Measurements from ENCODE around the gene NBL1. TPM values are rescaled to one million over a fixed set of nuclear protein-coding genes. Genes with fewer than 3 reads are reported as not detected.

Gene NBL1, protein sequence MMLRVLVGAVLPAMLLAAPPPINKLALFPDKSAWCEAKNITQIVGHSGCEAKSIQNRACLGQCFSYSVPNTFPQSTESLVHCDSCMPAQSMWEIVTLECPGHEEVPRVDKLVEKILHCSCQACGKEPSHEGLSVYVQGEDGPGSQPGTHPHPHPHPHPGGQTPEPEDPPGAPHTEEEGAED
- total RNA-seq (2014; rRNA removed; shearing (Covaris generic)), result 221 and 222 TPM in 2 replicates

DNA sequence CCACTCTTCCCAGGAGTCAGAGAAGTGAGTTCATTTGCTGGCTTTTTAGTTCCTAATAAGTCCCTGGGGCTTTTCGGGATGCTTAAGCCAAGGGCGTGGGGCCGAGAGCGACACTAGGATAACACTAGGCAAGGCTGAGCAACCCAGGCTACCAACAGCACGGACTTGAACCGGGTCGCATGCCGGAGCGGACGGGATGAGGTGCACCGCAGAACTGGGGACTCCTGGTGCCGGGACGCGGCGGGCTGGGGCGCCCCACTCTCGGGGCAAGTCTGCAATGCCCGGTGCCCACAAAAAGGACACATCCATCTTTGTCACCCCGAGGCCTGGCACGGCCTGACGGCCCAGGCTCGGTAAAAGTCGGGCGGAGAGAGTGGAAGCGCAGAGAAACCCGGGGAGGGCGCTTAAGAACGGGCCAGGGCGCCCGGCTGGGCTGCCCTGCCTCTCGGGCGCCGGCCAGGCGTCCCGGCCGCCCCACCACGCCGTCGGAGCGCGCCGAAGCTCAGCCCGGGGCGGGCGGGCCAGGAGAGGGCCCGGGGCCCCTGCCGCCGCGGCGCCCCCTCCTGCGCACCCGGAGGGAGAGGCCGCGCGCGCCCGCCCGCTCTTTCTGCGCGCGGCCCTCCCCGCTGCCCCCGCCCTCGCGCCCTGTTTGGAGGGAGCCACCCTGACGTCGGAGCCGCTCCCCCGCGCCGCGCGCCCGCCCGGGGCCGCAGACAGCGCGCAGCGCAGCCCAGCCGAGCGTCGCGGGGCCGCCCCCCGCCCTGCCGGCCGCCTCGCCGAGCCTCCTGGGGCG is at the start of gene NBL1:
Gene NBL1 (plus strand): TSS at position 710 of the 793 bp plus-strand sequence. CDS start 10,720 bp downstream, outside the sequence.
- peak; percentile 82 for DNase-seq (ENCODE audit: low read depth)

GRCh38 chr1:19596065-19596713 is 47.9 kb upstream of the NBL1 start:
- no peak for DNase-seq (ENCODE audit: low read depth)

GRCh38 chr1:19596714-19597495 is 47.2 kb upstream of the NBL1 start:
- DNase-seq (ENCODE audit: low read depth), result peak; percentile 98

- DNase-seq (ENCODE audit: low read depth), result peak; percentile 43
Observed at GRCh38 chr1:19597496-19598309, 46.4 kb upstream of the NBL1 start.

- no peak for DNase-seq (ENCODE audit: low read depth)
Observed at GRCh38 chr1:19599810-19600209, 44.3 kb upstream of the NBL1 start.

GRCh38 chr1:19602486-19602885 is 41.6 kb upstream of the NBL1 start:
- DNase-seq (ENCODE audit: low read depth), result no peak

DNA sequence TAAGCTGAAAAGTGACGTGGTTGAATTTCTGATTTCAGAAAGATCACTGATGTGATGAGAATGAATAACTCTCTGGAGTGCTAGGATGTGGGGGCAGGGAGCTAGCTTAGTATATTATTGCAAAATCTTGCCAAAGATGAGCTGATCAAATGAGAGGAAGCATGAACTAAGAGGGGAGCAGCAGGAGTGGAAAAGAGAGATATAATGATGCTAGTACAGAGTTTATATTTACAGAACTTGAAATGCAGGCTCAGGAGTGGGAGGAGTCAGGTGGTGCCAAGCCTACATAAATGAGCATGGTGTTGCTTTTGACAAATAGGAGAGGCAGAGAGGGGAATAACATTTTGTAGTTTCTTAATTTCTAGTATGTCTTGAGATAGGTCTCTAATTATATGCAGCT is 38.1 kb upstream of the NBL1 start:
- DNase-seq (ENCODE audit: low read depth), result no peak

- DNase-seq (ENCODE audit: low read depth), result peak; percentile 34
Observed at GRCh38 chr1:19606817-19607642, 37.1 kb upstream of the NBL1 start.

- no peak for DNase-seq (ENCODE audit: low read depth)
Observed at GRCh38 chr1:19608232-19608631, 35.9 kb upstream of the NBL1 start.

DNA sequence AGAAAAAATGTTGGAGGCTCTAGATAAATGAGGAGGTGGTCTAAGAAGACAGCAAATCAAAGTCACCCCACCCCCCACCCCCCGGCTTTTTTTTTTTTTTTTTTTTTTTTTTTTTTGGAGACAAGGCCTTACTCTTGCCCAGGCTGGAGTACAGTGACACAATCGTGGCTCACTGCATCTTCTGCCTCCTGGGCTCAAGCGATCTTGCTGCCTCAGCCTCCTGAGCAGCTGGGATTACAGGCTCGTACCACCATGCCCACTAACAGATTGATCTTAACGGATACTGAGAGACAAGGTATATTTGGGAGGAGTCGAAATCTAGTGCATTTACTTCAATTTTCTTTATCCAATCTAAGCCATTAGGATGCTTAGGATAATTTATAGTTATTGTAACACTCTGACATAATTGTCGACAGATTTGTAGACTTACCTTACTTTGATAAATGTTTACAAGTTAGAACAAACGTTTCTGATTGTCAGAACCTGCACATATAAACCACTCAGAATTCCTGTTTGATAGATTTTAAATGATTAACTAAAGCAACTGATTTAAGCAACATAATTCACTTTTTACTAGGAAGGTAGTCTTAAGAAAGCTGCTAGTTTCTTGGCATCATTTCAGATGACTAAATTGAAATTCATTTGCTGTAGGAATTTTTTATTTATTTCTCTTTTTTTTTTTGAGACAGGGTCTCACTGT is 33.7 kb upstream of the NBL1 start:
- no peak for DNase-seq (ENCODE audit: low read depth)

GRCh38 chr1:19612530-19612929 is 31.6 kb upstream of the NBL1 start:
- DNase-seq (ENCODE audit: low read depth), result no peak

GRCh38 chr1:19613171-19613703 is 30.9 kb upstream of the NBL1 start:
- DNase-seq (ENCODE audit: low read depth), result no peak

- no peak for DNase-seq (ENCODE audit: low read depth)
Observed at GRCh38 chr1:19615438-19615837, 28.7 kb upstream of the NBL1 start.

DNA sequence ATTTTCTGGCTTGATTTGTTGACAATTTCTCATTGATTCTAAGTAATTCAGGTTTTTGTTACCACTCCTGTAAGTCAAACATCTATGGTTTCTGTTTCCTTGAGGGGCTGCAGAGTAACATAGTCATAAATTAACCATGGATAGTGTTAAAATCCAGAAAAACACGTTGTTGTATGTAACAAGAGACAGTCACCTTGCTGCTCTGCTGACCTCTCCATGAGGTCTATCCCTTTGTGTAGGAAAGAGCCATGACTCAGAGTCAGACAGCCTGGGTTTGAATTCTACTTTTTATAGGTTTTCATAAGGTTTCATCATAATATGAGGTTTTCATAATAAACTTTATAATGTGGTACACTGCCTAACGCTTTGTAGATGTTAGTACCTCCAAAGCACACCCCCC is 27.6 kb upstream of the NBL1 start:
- no peak for DNase-seq (ENCODE audit: low read depth)

GRCh38 chr1:19617376-19617775 is 26.7 kb upstream of the NBL1 start:
- DNase-seq (ENCODE audit: low read depth), result no peak

DNA sequence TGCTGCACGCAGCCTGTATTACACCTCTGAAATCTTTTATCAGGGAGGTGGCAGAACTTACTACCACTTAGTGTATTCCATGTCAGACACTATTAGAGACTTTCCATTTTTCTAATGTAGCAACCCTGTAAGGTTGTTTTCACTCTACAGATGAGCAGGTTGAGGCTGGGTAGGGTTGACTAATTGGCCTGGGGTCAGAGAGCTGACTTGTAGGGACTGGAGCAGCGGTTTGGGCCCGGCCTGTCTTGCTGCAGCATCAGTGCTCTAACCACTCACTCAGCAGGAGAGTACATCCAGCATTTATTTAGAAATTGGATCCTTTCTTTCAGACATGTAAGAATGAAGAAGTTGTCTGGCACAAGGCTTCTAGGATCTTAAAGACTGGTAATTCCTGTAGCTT is 25.7 kb upstream of the NBL1 start:
- no peak for DNase-seq (ENCODE audit: low read depth)

DNA sequence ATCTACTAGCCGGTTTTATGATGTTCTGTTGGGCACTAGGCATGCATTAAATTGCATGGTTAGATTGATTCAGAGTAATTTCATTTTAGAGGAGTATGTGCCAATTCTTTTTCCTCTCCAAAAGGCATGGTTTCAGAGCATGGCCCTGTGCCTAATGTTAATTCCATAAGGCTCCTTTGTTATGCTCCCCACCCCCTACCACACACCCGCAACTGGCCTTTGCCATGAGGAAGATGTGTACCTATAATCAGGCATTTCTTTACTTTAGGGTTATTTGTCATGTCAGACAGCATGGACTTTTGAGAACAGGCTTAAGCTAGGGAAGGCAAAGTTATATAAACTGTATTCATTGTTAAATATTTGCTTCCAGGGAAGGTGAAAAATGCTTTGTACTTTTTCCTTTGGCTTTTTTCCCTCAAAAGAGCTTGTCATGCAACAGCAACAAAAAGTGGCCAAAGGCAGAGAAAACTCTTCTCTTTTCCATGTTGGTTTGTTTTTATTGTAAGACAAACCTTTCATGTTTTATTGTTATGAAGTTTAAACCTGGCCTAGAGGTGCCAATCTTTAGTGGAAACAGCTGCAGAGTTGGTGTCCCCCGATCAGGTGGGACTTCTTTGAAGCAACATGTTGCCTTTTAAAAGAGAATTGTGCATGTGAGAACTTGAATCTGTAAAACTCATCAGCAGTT is 24.3 kb upstream of the NBL1 start:
- DNase-seq (ENCODE audit: low read depth), result no peak

DNA sequence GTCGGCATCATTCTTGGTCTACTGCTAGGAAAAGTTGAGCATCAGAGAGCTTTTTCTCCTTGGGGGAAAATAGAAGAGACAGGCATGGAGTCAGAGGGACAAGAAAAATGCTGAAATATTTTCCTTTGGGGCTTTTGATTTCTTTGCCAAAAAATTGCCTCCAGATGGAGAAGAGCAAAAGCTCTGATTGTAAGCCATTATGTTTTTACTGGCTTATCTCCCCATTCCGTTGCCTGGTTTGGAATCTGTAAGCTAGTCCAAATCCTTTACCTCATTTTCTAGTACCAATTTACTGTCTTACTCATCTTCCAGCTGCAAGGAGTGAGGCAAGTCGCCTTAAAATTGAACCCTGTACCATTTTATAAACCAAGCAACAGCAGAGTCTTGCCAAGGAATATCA is 23.3 kb upstream of the NBL1 start:
- peak; percentile 41 for DNase-seq (ENCODE audit: low read depth)

Data from RPMI7951 (cell line).